ENCODE measurements around the gene OTOGL.
"Not testable (repeated sequence)": the region's sequence is repeated elsewhere in the genome, so short reads cannot be mapped to it uniquely, and the experiment has no call there.

OTOGL gene

DNA sequence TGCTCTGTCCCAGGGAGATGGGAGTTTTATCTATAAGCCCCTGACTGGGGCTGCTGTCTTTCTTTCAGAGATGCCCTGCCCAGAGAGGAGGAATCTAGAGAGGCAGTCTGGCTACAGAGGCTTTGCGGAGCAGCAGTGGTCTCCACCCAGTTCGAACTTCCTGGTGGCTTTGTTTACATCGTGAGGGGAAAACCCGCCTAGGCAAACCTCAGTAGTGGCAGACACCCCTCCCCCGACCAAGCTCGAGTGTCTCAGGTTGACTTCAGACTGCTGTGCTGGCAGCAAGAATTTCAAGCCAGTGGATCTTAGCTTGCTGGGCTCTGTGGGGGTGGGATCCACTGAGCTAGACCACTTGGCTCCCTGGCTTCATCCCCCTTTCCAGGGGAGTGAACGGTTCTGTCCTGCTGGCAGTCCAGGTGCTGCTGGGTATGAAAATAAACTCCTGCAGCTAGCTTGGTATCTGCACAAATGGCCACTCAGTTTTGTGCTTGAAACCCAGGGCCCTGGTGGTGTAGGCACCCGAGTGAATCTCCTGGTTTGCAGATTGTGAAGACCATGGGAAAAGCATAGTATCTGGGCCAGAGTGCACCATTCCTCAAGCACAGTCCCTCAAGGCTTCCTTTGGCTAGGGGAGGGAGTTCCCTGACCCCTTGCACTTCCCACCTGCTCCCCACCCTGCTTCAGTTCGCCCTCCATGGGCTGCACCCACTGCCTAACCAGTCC lies 15.3 kb upstream of the OTOGL start:
- H3K4me3 ChIP-seq (ENCODE audit: low read depth in 1 of 2, low read length in 2 of 2); H3K36me3 ChIP-seq (ENCODE audit: control insufficient read depth in 1 of 2, insufficient read depth in 2 of 2, low read length in 2 of 2); H3K4me1 ChIP-seq (ENCODE audit: control insufficient read depth in 1 of 2, insufficient read depth in 2 of 2, low read length in 2 of 2): not testable (repeated sequence)

DNA sequence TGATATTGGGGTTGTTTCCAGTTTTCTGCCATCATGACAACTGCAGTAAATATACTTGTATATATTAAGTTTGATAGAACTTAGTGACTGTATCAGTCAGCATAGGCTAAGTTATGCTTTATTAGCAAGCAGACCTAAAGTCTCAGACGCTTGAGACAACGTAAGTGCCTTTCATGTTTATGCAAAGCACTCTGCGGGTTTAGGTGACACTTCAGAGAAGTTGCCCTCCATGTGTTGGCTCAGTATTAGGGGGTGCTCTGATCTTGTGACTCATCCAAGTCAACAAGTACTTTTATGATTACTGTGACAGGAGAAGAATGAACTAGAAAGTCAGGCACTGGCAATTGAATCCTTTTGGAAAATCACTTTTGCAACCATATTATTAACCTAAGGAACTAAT lies 13.3 kb upstream of the OTOGL start:
- no peaks in the 10 kb centered on the region for H3K36me3 ChIP-seq (ENCODE audit: control insufficient read depth in 1 of 2, insufficient read depth in 2 of 2, low read length in 2 of 2)
- H3K27me3 ChIP-seq (ENCODE audit: low read depth, low read length): no peaks in the 10 kb centered on the region
- H3K27ac ChIP-seq (ENCODE audit: low read length): no peak overlapping the region
- H3K4me3 ChIP-seq (ENCODE audit: low read depth in 1 of 2, low read length in 2 of 2): no peak overlapping the region
- no peaks in the 10 kb centered on the region for H3K9me3 ChIP-seq (ENCODE audit: control insufficient read depth in 1 of 2, low read length in 2 of 2)
- peaks cover 0 to 5% of the 10 kb centered on the region in 2 donors for H3K4me1 ChIP-seq (ENCODE audit: control insufficient read depth in 1 of 2, insufficient read depth in 2 of 2, low read length in 2 of 2)

More for the DNA sequence above, 15.3 kb upstream of the OTOGL start:
- H3K9me3 ChIP-seq (ENCODE audit: control insufficient read depth in 1 of 2, low read length in 2 of 2); H3K27ac ChIP-seq (ENCODE audit: low read length); H3K27me3 ChIP-seq (ENCODE audit: low read depth, low read length): not testable (repeated sequence)

- Histone ChIP-seq H3K4me1 (ENCODE audit: control insufficient read depth in 1 of 2, insufficient read depth in 2 of 2, low read length in 2 of 2) (peaks cover 0 to 5% of the 10 kb centered on the region in 2 donors), H3K4me3 (ENCODE audit: low read depth in 1 of 2, low read length in 2 of 2) (no peak overlapping the region), H3K27me3 (ENCODE audit: low read depth, low read length) (no peaks in the 10 kb centered on the region), H3K9me3 (ENCODE audit: control insufficient read depth in 1 of 2, low read length in 2 of 2) (no peaks in the 10 kb centered on the region), H3K27ac (ENCODE audit: low read length) (no peak overlapping the region), H3K36me3 (ENCODE audit: control insufficient read depth in 1 of 2, insufficient read depth in 2 of 2, low read length in 2 of 2) (no peaks in the 10 kb centered on the region)
Observed at GRCh38 chr12:80087486-80088213, 11.7 kb upstream of the OTOGL start.

DNA sequence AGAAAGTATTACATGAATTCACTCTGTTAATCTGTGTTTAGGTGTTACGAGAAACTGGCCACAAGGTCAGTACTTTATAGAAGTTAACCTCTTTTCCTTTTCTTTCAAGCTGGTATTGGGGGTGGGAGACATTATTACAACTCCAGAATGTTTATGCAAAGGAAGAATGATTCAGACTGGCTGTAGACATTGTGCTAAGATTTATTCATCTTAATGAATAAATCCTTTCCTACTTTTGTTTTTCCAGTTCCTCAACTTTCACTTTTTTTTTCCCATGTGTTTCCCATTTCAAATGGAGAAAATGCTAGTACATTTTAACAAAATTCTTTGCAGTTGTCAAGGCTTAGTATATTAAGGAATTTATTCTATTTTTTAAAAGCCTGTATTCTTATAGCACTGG lies 1.3 kb downstream of the OTOGL start:
- Histone ChIP-seq H3K27ac (ENCODE audit: low read length) (no peak overlapping the region), H3K4me1 (ENCODE audit: control insufficient read depth in 1 of 2, insufficient read depth in 2 of 2, low read length in 2 of 2) (no peaks in the 10 kb centered on the region), H3K9me3 (ENCODE audit: control insufficient read depth in 1 of 2, low read length in 2 of 2) (no peaks in the 10 kb centered on the region), H3K27me3 (ENCODE audit: low read depth, low read length) (no peaks in the 10 kb centered on the region), H3K36me3 (ENCODE audit: control insufficient read depth in 1 of 2, insufficient read depth in 2 of 2, low read length in 2 of 2) (no peaks in the 10 kb centered on the region), H3K4me3 (ENCODE audit: low read depth in 1 of 2, low read length in 2 of 2) (no peak overlapping the region)

- no peaks in the 10 kb centered on the region for H3K4me1 ChIP-seq (ENCODE audit: control insufficient read depth in 1 of 2, insufficient read depth in 2 of 2, low read length in 2 of 2)
- no peak overlapping the region for H3K4me3 ChIP-seq (ENCODE audit: low read depth in 1 of 2, low read length in 2 of 2)
- no peaks in the 10 kb centered on the region for H3K9me3 ChIP-seq (ENCODE audit: control insufficient read depth in 1 of 2, low read length in 2 of 2)
- H3K27ac ChIP-seq (ENCODE audit: low read length): no peak overlapping the region
- H3K36me3 ChIP-seq (ENCODE audit: control insufficient read depth in 1 of 2, insufficient read depth in 2 of 2, low read length in 2 of 2): no peaks in the 10 kb centered on the region
- H3K27me3 ChIP-seq (ENCODE audit: low read depth, low read length): no peaks in the 10 kb centered on the region
Observed at GRCh38 chr12:80101126-80101525, 1.8 kb downstream of the OTOGL start.

GRCh38 chr12:80107221-80107620 lies 7.9 kb downstream of the OTOGL start:
- Histone ChIP-seq H3K27me3 (ENCODE audit: low read depth, low read length) (no peaks in the 10 kb centered on the region), H3K27ac (ENCODE audit: low read length) (no peak overlapping the region), H3K9me3 (ENCODE audit: control insufficient read depth in 1 of 2, low read length in 2 of 2) (no peaks in the 10 kb centered on the region), H3K36me3 (ENCODE audit: control insufficient read depth in 1 of 2, insufficient read depth in 2 of 2, low read length in 2 of 2) (no peaks in the 10 kb centered on the region), H3K4me1 (ENCODE audit: control insufficient read depth in 1 of 2, insufficient read depth in 2 of 2, low read length in 2 of 2) (no peaks in the 10 kb centered on the region), H3K4me3 (ENCODE audit: low read depth in 1 of 2, low read length in 2 of 2) (no peak overlapping the region)

DNA sequence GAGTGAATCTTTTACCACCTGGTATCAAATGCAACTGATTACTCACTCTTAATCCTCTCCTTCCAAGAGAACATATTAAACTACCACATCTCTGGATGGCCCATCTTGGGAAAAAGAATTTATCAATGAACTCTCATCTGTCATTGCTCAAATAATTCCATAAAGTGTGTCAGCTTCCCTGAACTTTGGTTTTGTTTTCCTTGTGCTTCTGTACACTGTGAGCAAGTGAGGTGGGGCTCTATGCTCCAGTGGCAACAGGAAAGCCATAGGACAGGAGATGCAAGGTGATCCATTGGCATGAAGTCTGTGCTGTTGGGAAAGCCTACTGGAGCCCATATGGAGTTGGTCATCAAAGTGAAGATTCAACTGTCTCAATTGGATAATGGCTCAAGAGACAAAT lies 17.4 kb downstream of the OTOGL start:
- Histone ChIP-seq H3K36me3 (ENCODE audit: control insufficient read depth in 1 of 2, insufficient read depth in 2 of 2, low read length in 2 of 2) (no peaks in the 10 kb centered on the region), H3K9me3 (ENCODE audit: control insufficient read depth in 1 of 2, low read length in 2 of 2) (peaks cover 0 to 2% of the 10 kb centered on the region in 2 donors), H3K4me1 (ENCODE audit: control insufficient read depth in 1 of 2, insufficient read depth in 2 of 2, low read length in 2 of 2) (peaks cover 5 to 18% of the 10 kb centered on the region in 2 donors), H3K27ac (ENCODE audit: low read length) (no peak overlapping the region), H3K27me3 (ENCODE audit: low read depth, low read length) (no peaks in the 10 kb centered on the region), H3K4me3 (ENCODE audit: low read depth in 1 of 2, low read length in 2 of 2) (no peak overlapping the region)

GRCh38 chr12:80118565-80119324 lies 19.4 kb downstream of the OTOGL start:
- peaks cover 0 to 2% of the 10 kb centered on the region in 2 donors for H3K9me3 ChIP-seq (ENCODE audit: control insufficient read depth in 1 of 2, low read length in 2 of 2)
- H3K4me1 ChIP-seq (ENCODE audit: control insufficient read depth in 1 of 2, insufficient read depth in 2 of 2, low read length in 2 of 2): peaks cover 5 to 18% of the 10 kb centered on the region in 2 donors
- H3K4me3 ChIP-seq (ENCODE audit: low read depth in 1 of 2, low read length in 2 of 2): no peak overlapping the region
- peak overlapping the region; percentile 61 for H3K27ac ChIP-seq (ENCODE audit: low read length)
- no peaks in the 10 kb centered on the region for H3K27me3 ChIP-seq (ENCODE audit: low read depth, low read length)
- no peaks in the 10 kb centered on the region for H3K36me3 ChIP-seq (ENCODE audit: control insufficient read depth in 1 of 2, insufficient read depth in 2 of 2, low read length in 2 of 2)

GRCh38 chr12:80120994-80121393 lies 21.7 kb downstream of the OTOGL start:
- peaks cover 0 to 2% of the 10 kb centered on the region in 2 donors for H3K9me3 ChIP-seq (ENCODE audit: control insufficient read depth in 1 of 2, low read length in 2 of 2)
- no peak overlapping the region for H3K4me3 ChIP-seq (ENCODE audit: low read depth in 1 of 2, low read length in 2 of 2)
- peaks cover 5 to 18% of the 10 kb centered on the region in 2 donors for H3K4me1 ChIP-seq (ENCODE audit: control insufficient read depth in 1 of 2, insufficient read depth in 2 of 2, low read length in 2 of 2)
- H3K27ac ChIP-seq (ENCODE audit: low read length): peak overlapping the region; percentile 21
- no peaks in the 10 kb centered on the region for H3K27me3 ChIP-seq (ENCODE audit: low read depth, low read length)
- H3K36me3 ChIP-seq (ENCODE audit: control insufficient read depth in 1 of 2, insufficient read depth in 2 of 2, low read length in 2 of 2): no peaks in the 10 kb centered on the region

DNA sequence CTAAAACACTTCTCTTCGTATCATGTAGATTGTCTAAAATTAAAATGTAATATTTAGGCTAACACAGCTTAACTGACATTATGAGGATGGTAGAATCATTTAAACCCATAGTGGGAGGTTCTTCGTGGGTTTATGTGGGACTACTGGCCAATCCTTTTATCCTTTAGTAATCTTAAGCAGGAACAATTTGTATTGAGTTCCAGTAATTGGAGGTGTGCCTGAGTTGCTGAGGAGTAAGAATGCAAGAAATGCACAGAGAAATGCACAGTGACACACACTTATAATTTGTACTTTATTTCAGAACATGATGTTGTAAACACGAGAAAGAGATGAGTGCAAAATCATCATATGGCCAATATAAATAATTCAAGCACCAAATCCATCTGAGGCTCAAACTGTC lies 22.3 kb downstream of the OTOGL start:
- H3K9me3 ChIP-seq (ENCODE audit: control insufficient read depth in 1 of 2, low read length in 2 of 2): peaks cover 0 to 2% of the 10 kb centered on the region in 2 donors
- H3K36me3 ChIP-seq (ENCODE audit: control insufficient read depth in 1 of 2, insufficient read depth in 2 of 2, low read length in 2 of 2): no peaks in the 10 kb centered on the region
- peak overlapping the region; percentile 21 for H3K27ac ChIP-seq (ENCODE audit: low read length)
- H3K27me3 ChIP-seq (ENCODE audit: low read depth, low read length): no peaks in the 10 kb centered on the region
- peaks cover 5 to 18% of the 10 kb centered on the region in 2 donors for H3K4me1 ChIP-seq (ENCODE audit: control insufficient read depth in 1 of 2, insufficient read depth in 2 of 2, low read length in 2 of 2)
- no peak overlapping the region for H3K4me3 ChIP-seq (ENCODE audit: low read depth in 1 of 2, low read length in 2 of 2)

DNA sequence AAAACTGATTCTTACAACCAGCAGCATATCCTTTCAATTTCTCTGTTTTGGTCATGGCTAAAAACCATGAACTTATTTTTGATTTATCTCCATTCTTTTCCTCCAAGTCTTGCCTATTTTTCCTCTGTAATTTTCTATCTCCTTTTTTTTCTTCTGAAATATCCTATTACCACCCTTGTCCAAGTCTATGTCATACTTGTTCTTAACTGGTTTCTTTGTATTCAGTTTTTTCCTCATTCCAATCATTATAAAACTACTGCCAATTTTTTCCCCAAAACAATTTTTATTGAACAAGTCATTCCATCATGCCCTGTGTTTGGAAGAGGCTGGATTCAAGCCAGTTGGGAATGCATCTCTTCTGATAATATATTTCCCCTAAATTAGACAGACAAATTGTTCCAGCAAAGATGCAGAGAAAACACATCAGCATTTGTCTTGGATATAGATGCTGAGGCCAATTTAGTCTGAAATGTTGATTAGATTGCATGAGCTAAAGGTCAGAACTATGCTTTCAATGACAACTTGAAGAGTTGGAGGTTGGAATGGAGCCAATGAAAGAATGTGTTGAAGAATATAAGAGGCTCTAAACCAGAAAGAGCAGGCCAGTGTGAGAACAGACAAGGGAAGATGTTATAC lies 30.7 kb downstream of the OTOGL start:
- peak overlapping the region; percentile 12 for H3K27ac ChIP-seq (ENCODE audit: low read length)
- no peaks in the 10 kb centered on the region for H3K9me3 ChIP-seq (ENCODE audit: control insufficient read depth in 1 of 2, low read length in 2 of 2)
- no peak overlapping the region for H3K4me3 ChIP-seq (ENCODE audit: low read depth in 1 of 2, low read length in 2 of 2)
- H3K4me1 ChIP-seq (ENCODE audit: control insufficient read depth in 1 of 2, insufficient read depth in 2 of 2, low read length in 2 of 2): peaks cover 0 to 6% of the 10 kb centered on the region in 2 donors
- no peaks in the 10 kb centered on the region for H3K27me3 ChIP-seq (ENCODE audit: low read depth, low read length)
- no peaks in the 10 kb centered on the region for H3K36me3 ChIP-seq (ENCODE audit: control insufficient read depth in 1 of 2, insufficient read depth in 2 of 2, low read length in 2 of 2)
